ENCODE data around the gene NUP210. TPM values are rescaled to one million over a fixed set of nuclear protein-coding genes. Genes with fewer than 3 reads are reported as not detected.

NUP210 gene
- total and polyA plus RNA-seq, 4 donors = 9.9 to 38.6 (median 22.9) TPM

- whole genome bisulfite sequencing = 97% methylated on average over 6 of the region's 6 CpGs
- H3K9ac ChIP-seq (ENCODE audit: low read depth in 1 of 2, low read length in 2 of 2) = no peak overlapping the region
- no peaks in the 10 kb centered on the region for H3K27me3 ChIP-seq (ENCODE audit: control insufficient read depth in 4 of 4, insufficient read depth in 4 of 4, low read length in 3 of 4)
- no peak overlapping the region for H3K4me3 ChIP-seq (ENCODE audit: low read depth in 1 of 3, low read length in 3 of 3)
- peaks cover 6 to 62% (median 22%) of the 10 kb centered on the region in 4 donors for H3K36me3 ChIP-seq (ENCODE audit: control insufficient read depth in 4 of 4, insufficient read depth in 3 of 4, low read depth in 1 of 4, low read length in 3 of 4)
- no peaks in the 10 kb centered on the region for H3K4me1 ChIP-seq (ENCODE audit: control insufficient read depth in 4 of 4, insufficient read depth in 4 of 4, low read length in 3 of 4)
- no peak for TF ChIP-seq RXRA (IDR thresholded peaks at IDR 0.05)
- no peak for TF ChIP-seq HNF4A (conservative IDR thresholded peaks at IDR 0.05)
- no peak for TF ChIP-seq FOXA1 (IDR thresholded peaks at IDR 0.05)
- TF ChIP-seq SP1 (IDR thresholded peaks at IDR 0.05) = no peak
- no peak for TF ChIP-seq HNF4G (IDR thresholded peaks at IDR 0.05)
- TF ChIP-seq, protein P1, sequence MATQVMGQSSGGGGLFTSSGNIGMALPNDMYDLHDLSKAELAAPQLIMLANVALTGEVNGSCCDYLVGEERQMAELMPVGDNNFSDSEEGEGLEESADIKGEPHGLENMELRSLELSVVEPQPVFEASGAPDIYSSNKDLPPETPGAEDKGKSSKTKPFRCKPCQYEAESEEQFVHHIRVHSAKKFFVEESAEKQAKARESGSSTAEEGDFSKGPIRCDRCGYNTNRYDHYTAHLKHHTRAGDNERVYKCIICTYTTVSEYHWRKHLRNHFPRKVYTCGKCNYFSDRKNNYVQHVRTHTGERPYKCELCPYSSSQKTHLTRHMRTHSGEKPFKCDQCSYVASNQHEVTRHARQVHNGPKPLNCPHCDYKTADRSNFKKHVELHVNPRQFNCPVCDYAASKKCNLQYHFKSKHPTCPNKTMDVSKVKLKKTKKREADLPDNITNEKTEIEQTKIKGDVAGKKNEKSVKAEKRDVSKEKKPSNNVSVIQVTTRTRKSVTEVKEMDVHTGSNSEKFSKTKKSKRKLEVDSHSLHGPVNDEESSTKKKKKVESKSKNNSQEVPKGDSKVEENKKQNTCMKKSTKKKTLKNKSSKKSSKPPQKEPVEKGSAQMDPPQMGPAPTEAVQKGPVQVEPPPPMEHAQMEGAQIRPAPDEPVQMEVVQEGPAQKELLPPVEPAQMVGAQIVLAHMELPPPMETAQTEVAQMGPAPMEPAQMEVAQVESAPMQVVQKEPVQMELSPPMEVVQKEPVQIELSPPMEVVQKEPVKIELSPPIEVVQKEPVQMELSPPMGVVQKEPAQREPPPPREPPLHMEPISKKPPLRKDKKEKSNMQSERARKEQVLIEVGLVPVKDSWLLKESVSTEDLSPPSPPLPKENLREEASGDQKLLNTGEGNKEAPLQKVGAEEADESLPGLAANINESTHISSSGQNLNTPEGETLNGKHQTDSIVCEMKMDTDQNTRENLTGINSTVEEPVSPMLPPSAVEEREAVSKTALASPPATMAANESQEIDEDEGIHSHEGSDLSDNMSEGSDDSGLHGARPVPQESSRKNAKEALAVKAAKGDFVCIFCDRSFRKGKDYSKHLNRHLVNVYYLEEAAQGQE (IDR thresholded peaks at IDR 0.05) = no peak
- TF ChIP-seq ATF3 (IDR thresholded peaks at IDR 0.05) = no peak
- TF ChIP-seq MAX (IDR thresholded peaks at IDR 0.05) = no peak
- TF ChIP-seq RAD21 (IDR thresholded peaks at IDR 0.05) = no peak
- no peak for TF ChIP-seq TAF1 (conservative IDR thresholded peaks at IDR 0.05)
- DNase-seq (ENCODE audit: low spot score) = no peak
- no peaks in the 10 kb centered on the region for H3K9me3 ChIP-seq (ENCODE audit: control insufficient read depth in 4 of 4, low read length in 3 of 4)
- no peak overlapping the region for H3K27ac ChIP-seq (ENCODE audit: low read depth in 1 of 2, low read length in 2 of 2)
These were observed 74.3 kb downstream of the NUP210 start for GRCh38 chr3:13345772-13346171.

- TF ChIP-seq YY1 (IDR thresholded peaks at IDR 0.05) (no peak), TAF1 (conservative IDR thresholded peaks at IDR 0.05) (no peak), RXRA (IDR thresholded peaks at IDR 0.05) (no peak), FOXA1 (IDR thresholded peaks at IDR 0.05) (no peak), GABPA (IDR thresholded peaks at IDR 0.05 in 1 of 2, conservative IDR thresholded peaks at IDR 0.05 in 1 of 2) (no peak), ZBTB33 (IDR thresholded peaks at IDR 0.05) (no peak), CTCF (IDR thresholded peaks at IDR 0.05; ENCODE audit: low read depth, low read length, missing input control) (no peak), MAX (IDR thresholded peaks at IDR 0.05) (no peak), JUND (IDR thresholded peaks at IDR 0.05) (no peak), NR2F2 (IDR thresholded peaks at IDR 0.05) (no peak), ATF3 (IDR thresholded peaks at IDR 0.05) (no peak), SP1 (IDR thresholded peaks at IDR 0.05) (no peak), RAD21 (IDR thresholded peaks at IDR 0.05) (no peak), HNF4A (conservative IDR thresholded peaks at IDR 0.05) (no peak), EGR1 (IDR thresholded peaks at IDR 0.05; ENCODE audit: low read depth in 2 of 2) (no peak), HNF4G (IDR thresholded peaks at IDR 0.05) (no peak), FOXA2 (IDR thresholded peaks at IDR 0.05) (no peak)
- TF ChIP-seq, protein P1 (IDR thresholded peaks at IDR 0.05) = no peak
- Histone ChIP-seq H3K27me3 (ENCODE audit: control insufficient read depth in 4 of 4, insufficient read depth in 4 of 4, low read length in 3 of 4) (no peaks in the 10 kb centered on the region), H3K4me1 (ENCODE audit: control insufficient read depth in 4 of 4, insufficient read depth in 4 of 4, low read length in 3 of 4) (no peaks in the 10 kb centered on the region), H3K9me3 (ENCODE audit: control insufficient read depth in 4 of 4, low read length in 3 of 4) (no peaks in the 10 kb centered on the region), H3K36me3 (ENCODE audit: control insufficient read depth in 4 of 4, insufficient read depth in 3 of 4, low read depth in 1 of 4, low read length in 3 of 4) (peaks cover 6 to 67% (median 26%) of the 10 kb centered on the region in 4 donors), H3K27ac (ENCODE audit: low read depth in 1 of 2, low read length in 2 of 2) (no peak overlapping the region), H3K4me3 (ENCODE audit: low read depth in 1 of 3, low read length in 3 of 3) (no peak overlapping the region), H3K9ac (ENCODE audit: low read depth in 1 of 2, low read length in 2 of 2) (no peak overlapping the region)
- 96% methylated on average over 8 of the region's 8 CpGs for WGBS
- DNase-seq (ENCODE audit: low spot score) = no peak
These were observed 74.8 kb downstream of the NUP210 start for GRCh38 chr3:13345284-13345683.

Data from liver (tissue), 9 donors.